IMR-90 (cell line): Measurements from ENCODE around the gene ZNF836. TPM values are rescaled to one million over a fixed set of nuclear protein-coding genes. Genes with fewer than 3 reads are reported as not detected.

Experiments
- ATAC-seq: fragments of 200-7000 bp; cut with Tn5 transposase; 2 replicates; pipeline ENCODE4 v1.9.1; 2020; ENCODE audit warnings: low read depth, mild to moderate bottlenecking, moderate library complexity
- BruUV-seq: library from RNA; stranded (reverse); fragments of 400-500 nt; replicated peaks from 2 replicates; lab custom pipeline; 2021; lab: Mats Ljungman, UMichigan
- CTCF ChIA-PET: fragments of 300-600 bp; formaldehyde crosslinking; extraction: SDS; loops from one replicate; lab custom pipeline; 2021; ENCODE audit warnings: antibody characterized with exemption; lab: Yijun Ruan, JAX
- POLR2A ChIA-PET: fragments of 300-600 bp; sonication (Branson Sonifier 250); formaldehyde crosslinking; loops from one replicate; lab custom pipeline; 2022; ENCODE audit warnings: antibody characterized with exemption; ENCODE audit not compliant: unreplicated experiment; lab: Charles Lee
- DNase-seq: peaks from one replicate; pipeline ENCODE4 v3.0.0; 2013
- H2AFZ ChIP-seq: replicated peaks from 2 replicates; pipeline ENCODE3; 2013; ENCODE audit warnings: low read length, mild to moderate bottlenecking; ENCODE audit not compliant: poor library complexity
- H2AK5ac ChIP-seq: 2 replicates; pipeline ENCODE4 v1.6.1; 2013; ENCODE audit warnings: low read depth, low read length, inconsistent platforms
- H2AK9ac ChIP-seq: replicated peaks from 2 replicates; pipeline ENCODE3; 2013; ENCODE audit warnings: mild to moderate bottlenecking, low read depth, low read length, moderate library complexity; ENCODE audit not compliant: poor library complexity
- H2BK120ac ChIP-seq: 2 replicates; pipeline ENCODE4 v1.6.1; 2013; ENCODE audit warnings: low read depth, low read length, inconsistent platforms
- H2BK15ac ChIP-seq: 3 replicates; pipeline ENCODE4 v1.6.1; 2013; ENCODE audit warnings: low read depth, low read length, inconsistent platforms
- H2BK20ac ChIP-seq: 2 replicates; pipeline ENCODE4 v1.6.1; 2013; ENCODE audit warnings: low read depth, mild to moderate bottlenecking, inconsistent platforms, low read length, moderate library complexity
- H2BK5ac ChIP-seq: 2 replicates; pipeline ENCODE4 v1.6.1; 2013; ENCODE audit warnings: mild to moderate bottlenecking, low read depth, low read length, inconsistent platforms; ENCODE audit not compliant: poor library complexity, severe bottlenecking
- H3K14ac ChIP-seq: replicated peaks from 2 replicates; pipeline ENCODE4 v1.6.1; 2013; ENCODE audit warnings: low read depth, low read length, inconsistent platforms
- H3K18ac ChIP-seq: 2 replicates; pipeline ENCODE4 v1.6.1; 2013; ENCODE audit warnings: low read depth, low read length, control low read depth
- H3K23ac ChIP-seq: 2 replicates; pipeline ENCODE4 v1.6.1; 2013; ENCODE audit warnings: low read depth, low read length, inconsistent platforms
- H3K27ac ChIP-seq: 2 replicates; pipeline ENCODE4 v1.5.1; 2013; ENCODE audit warnings: mild to moderate bottlenecking, control low read depth, low read length; ENCODE audit not compliant: insufficient read depth
- H3K27me3 ChIP-seq: 2 replicates; pipeline ENCODE4 v1.6.1; 2013; ENCODE audit warnings: low read length; ENCODE audit not compliant: control insufficient read depth, insufficient read depth
- H3K36me3 ChIP-seq: 2 replicates; pipeline ENCODE4 v1.6.1; 2013; ENCODE audit warnings: low read length, mixed read lengths; ENCODE audit not compliant: control insufficient read depth, insufficient read depth
- H3K4ac ChIP-seq: 2 replicates; pipeline ENCODE4 v1.6.1; 2013; ENCODE audit warnings: low read depth, low read length, inconsistent platforms
- H3K4me1 ChIP-seq: 2 replicates; pipeline ENCODE4 v1.6.1; 2013; ENCODE audit warnings: low read length, mixed read lengths; ENCODE audit not compliant: control insufficient read depth, insufficient read depth
- H3K4me2 ChIP-seq: 2 replicates; pipeline ENCODE4 v1.6.1; 2013; ENCODE audit warnings: low read depth, mild to moderate bottlenecking, control low read depth, low read length, moderate library complexity
- H3K4me3 ChIP-seq: 2 replicates; pipeline ENCODE4 v1.5.1; 2013; ENCODE audit warnings: low read depth, mild to moderate bottlenecking, control low read depth, low read length, moderate library complexity; ENCODE audit not compliant: insufficient read depth
- H3K56ac ChIP-seq: 2 replicates; pipeline ENCODE4 v1.6.1; 2013; ENCODE audit warnings: low read length, inconsistent platforms; ENCODE audit not compliant: insufficient read depth; ENCODE audit errors: extremely low read depth
- H3K79me1 ChIP-seq, 2 experiments: 2 replicates each; pipeline ENCODE4 v1.6.1; 2013; ENCODE audit warnings: low read length in 2 of 2, inconsistent platforms in 1 of 2, low read depth in 1 of 2
- H3K9ac ChIP-seq: 2 replicates; pipeline ENCODE4 v1.6.1; 2013; ENCODE audit warnings: low read depth, low read length, control low read depth
- H3K9me1 ChIP-seq: 2 replicates; pipeline ENCODE4 v1.6.1; 2013; ENCODE audit warnings: low read length, inconsistent platforms; ENCODE audit not compliant: insufficient read depth
- H3K9me3 ChIP-seq: 2 replicates; pipeline ENCODE4 v1.6.1; 2013; ENCODE audit warnings: low read length; ENCODE audit not compliant: control insufficient read depth, insufficient read depth
- H4K20me1 ChIP-seq: 2 replicates; pipeline ENCODE4 v1.6.1; 2013; ENCODE audit warnings: low read length, inconsistent platforms; ENCODE audit not compliant: insufficient read depth
- H4K5ac ChIP-seq: 2 replicates; pipeline ENCODE4 v1.6.1; 2013; ENCODE audit warnings: mild to moderate bottlenecking, low read depth, low read length, control low read depth
- H4K8ac ChIP-seq, 2 experiments: 2 replicates each; pipeline ENCODE4 v1.6.1; 2013; ENCODE audit warnings: low read depth in 2 of 2, low read length in 2 of 2, control low read depth in 1 of 2, inconsistent platforms in 1 of 2
- H4K91ac ChIP-seq: 2 replicates; pipeline ENCODE4 v1.6.1; 2013; ENCODE audit warnings: low read depth, low read length, inconsistent platforms; ENCODE audit not compliant: insufficient read depth
- BHLHE40 ChIP-seq: fragments of 150-350 bp; IDR thresholded peaks from 2 replicates; pipeline ENCODE4 v1.6.1; 2016; ENCODE audit warnings: mild to moderate bottlenecking, low read depth, low read length
- CEBPB ChIP-seq: IDR thresholded peaks from 2 replicates; pipeline ENCODE4 v1.6.1; 2012; ENCODE audit warnings: low read depth, low read length, improper control_type of control experiment
- CHD1 ChIP-seq: IDR thresholded peaks from 2 replicates; pipeline ENCODE4 v1.6.1; 2012; ENCODE audit warnings: low read depth, low read length, improper control_type of control experiment
- FOS ChIP-seq: fragments of 150-350 bp; IDR thresholded peaks from 2 replicates; pipeline ENCODE4 v1.6.1; 2016; ENCODE audit warnings: low read depth, low read length
- MAFK ChIP-seq: IDR thresholded peaks from 2 replicates; pipeline ENCODE4 v1.6.1; 2012; ENCODE audit warnings: low read depth, low read length, improper control_type of control experiment
- MAZ ChIP-seq: IDR thresholded peaks from 2 replicates; pipeline ENCODE4 v1.6.1; 2012; ENCODE audit warnings: low read depth, mild to moderate bottlenecking, low read length, improper control_type of control experiment, moderate library complexity, borderline replicate concordance
- MXI1 ChIP-seq: IDR thresholded peaks from 2 replicates; pipeline ENCODE4 v1.6.1; 2012; ENCODE audit warnings: low read depth, mild to moderate bottlenecking, low read length, moderate library complexity, borderline replicate concordance
- NFE2L2 ChIP-seq: fragments of 150-350 bp; IDR thresholded peaks from 2 replicates; pipeline ENCODE4 v1.6.1; 2016; ENCODE audit warnings: low read depth, mild to moderate bottlenecking, low read length
- POLR2A ChIP-seq: IDR thresholded peaks from 2 replicates; pipeline ENCODE4 v1.6.1; 2012; ENCODE audit warnings: mild to moderate bottlenecking, low read depth, low read length
- RAD21 ChIP-seq: IDR thresholded peaks from 2 replicates; pipeline ENCODE4 v1.6.1; 2012; ENCODE audit warnings: low read length, improper control_type of control experiment
- RCOR1 ChIP-seq: IDR thresholded peaks from 2 replicates; pipeline ENCODE4 v1.6.1; 2012; ENCODE audit warnings: mild to moderate bottlenecking, low read length, improper control_type of control experiment; ENCODE audit not compliant: insufficient replicate concordance
- RFX5 ChIP-seq: IDR thresholded peaks from 2 replicates; pipeline ENCODE4 v1.8.0; 2012; ENCODE audit warnings: low read depth, mild to moderate bottlenecking, low read length, moderate library complexity
- SMC3 ChIP-seq: fragments of 150-350 bp; IDR thresholded peaks from 2 replicates; pipeline ENCODE4 v1.6.1; 2016; ENCODE audit warnings: low read depth, mild to moderate bottlenecking, antibody characterized with exemption, low read length, moderate library complexity
- WGBS, 2 experiments: methylation state at CpG; one replicate each; pipeline versions ENCODE4 v1.1.5 to v1.1.7; 2013; ENCODE audit warnings: missing lambda C conversion rate in 2 of 2; ENCODE audit not compliant: insufficient read length in 1 of 2; ENCODE audit errors: extremely low coverage in 2 of 2; 5-methylcytosine and 5-hydroxymethylcytosine counted together
- dilution Hi-C: fragments of 300-500 bp; cut with HindIII; formaldehyde crosslinking; loops from one replicate; pipeline ENCODE4 v1.14.3; 2018; ENCODE audit warnings: low sequenced_read_pairs; ENCODE audit not compliant: unreplicated experiment
- in situ Hi-C: fragments of 300-500 bp; cut with MboI; formaldehyde crosslinking; loops from 3 replicates; pipeline ENCODE4 v1.14.3; 2019; ENCODE audit warnings: low sequenced_read_pairs, inconsistent platforms, mixed read lengths
- intact Hi-C: fragments of 100-400 bp; cut with micrococcal nuclease; formaldehyde crosslinking; loops from 2 replicates; pipeline ENCODE4 v1.10.0; 2022
- polyA plus RNA-seq, 3 experiments: library from polyadenylated mRNA; depleted of rRNA; stranded (reverse); fragments of >200 nt; gene quantifications; 2 replicates each; pipeline ENCODE4 v1.2.3, GENCODE V29; 2012; ENCODE audit warnings: low replicate concordance in 1 of 3
- total RNA-seq: library from RNA; depleted of rRNA; stranded (reverse); fragments of >200 nt; gene quantifications from 2 replicates; pipeline ENCODE4 v1.2.3, GENCODE V29; 2012
- TF ChIP-seq, protein P1 (sequence below): fragments of 150-350 bp; IDR thresholded peaks from 2 replicates; pipeline ENCODE4 v1.6.1; 2016; ENCODE audit warnings: low read depth, mild to moderate bottlenecking, low read length, moderate library complexity, borderline replicate concordance
- TF ChIP-seq, protein P2 (sequence below): fragments of 150-350 bp; IDR thresholded peaks from 2 replicates; pipeline ENCODE4 v1.6.1; 2017; ENCODE audit warnings: mild to moderate bottlenecking, antibody characterized with exemption, low read length, low read depth

ZNF836 gene
- total and polyA plus RNA-seq, 2 of the 4 experiments (the other 2 are of a cell fraction) = 1.1 to 4.1 TPM

DNA sequence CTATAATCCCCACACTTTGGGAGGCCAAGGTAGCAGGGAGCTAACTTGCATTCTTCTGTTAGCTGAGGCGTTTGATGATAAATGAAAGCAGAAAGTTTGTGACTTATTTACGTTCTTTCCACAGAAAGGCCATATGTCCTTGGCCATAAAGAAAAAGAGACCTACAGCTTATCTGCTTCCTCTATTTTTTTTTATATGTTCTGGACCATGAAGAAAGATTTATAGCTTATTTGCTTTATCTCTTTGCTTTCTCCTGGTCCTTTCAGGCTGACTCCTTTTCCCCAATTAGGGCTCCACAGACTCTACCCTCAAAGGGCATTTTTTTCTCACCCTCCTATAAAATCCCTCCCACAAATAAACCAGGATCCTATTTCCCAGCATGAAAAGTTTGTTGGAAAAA lies 30.2 kb downstream of the ZNF836 start:
- Histone ChIP-seq H2BK15ac (no peak overlapping the region), H3K56ac (no peak overlapping the region), H3K27me3 (no peaks in the 10 kb centered on the region), H3K36me3 (no peaks in the 10 kb centered on the region; the same call in 1 of the 2 replicates), H4K8ac (no peak overlapping the region), H2BK120ac (no peak overlapping the region), H3K9me1 (no peaks in the 10 kb centered on the region), H2AK9ac (no peak overlapping the region), H3K4ac (no peak overlapping the region), H3K27ac (no peak overlapping the region), H3K9ac (no peak overlapping the region), H3K4me2 (no peak overlapping the region), H2BK5ac (no peak overlapping the region), H3K4me3 (no peak overlapping the region), H2AK5ac (no peak overlapping the region), H3K4me1 (peaks cover 2% of the 10 kb centered on the region), H3K79me1 (peaks cover 12 to 16% of the 10 kb centered on the region in 2 experiments; a peak in 3 of 4 replicates), H4K20me1 (no peaks in the 10 kb centered on the region), H3K23ac (no peak overlapping the region), H3K9me3 (peaks cover 6% of the 10 kb centered on the region), H4K5ac (no peak overlapping the region), H2AFZ (no peak overlapping the region), H3K18ac (no peak overlapping the region), H4K91ac (no peak overlapping the region), H3K14ac (no peak overlapping the region), H2BK20ac (no peak overlapping the region)
- in situ Hi-C loops = no loop called here
- ChIA-PET POLR2A (no interaction called here), CTCF (interaction anchor here (0.8 kb wide), 1 partner anchor 322 kb away, joined by 3 read pairs; no protein-coding TSS in a partner anchor)
- intact Hi-C loops = no loop called here
- no CpG with 5 or more reads among the region's 2 CpGs for WGBS, 2 experiments
- ATAC-seq (no peak), DNase-seq (no peak)
- TF ChIP-seq, protein P1, sequence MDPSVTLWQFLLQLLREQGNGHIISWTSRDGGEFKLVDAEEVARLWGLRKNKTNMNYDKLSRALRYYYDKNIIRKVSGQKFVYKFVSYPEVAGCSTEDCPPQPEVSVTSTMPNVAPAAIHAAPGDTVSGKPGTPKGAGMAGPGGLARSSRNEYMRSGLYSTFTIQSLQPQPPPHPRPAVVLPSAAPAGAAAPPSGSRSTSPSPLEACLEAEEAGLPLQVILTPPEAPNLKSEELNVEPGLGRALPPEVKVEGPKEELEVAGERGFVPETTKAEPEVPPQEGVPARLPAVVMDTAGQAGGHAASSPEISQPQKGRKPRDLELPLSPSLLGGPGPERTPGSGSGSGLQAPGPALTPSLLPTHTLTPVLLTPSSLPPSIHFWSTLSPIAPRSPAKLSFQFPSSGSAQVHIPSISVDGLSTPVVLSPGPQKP = no peak
- no peak for TF ChIP-seq MAZ
- no peak for TF ChIP-seq POLR2A
- no peak for TF ChIP-seq SMC3
- no peak for TF ChIP-seq RAD21
- TF ChIP-seq BHLHE40 = no peak
- no peak for TF ChIP-seq MXI1
- TF ChIP-seq CEBPB = no peak
- no peak for TF ChIP-seq NFE2L2
- no peak for TF ChIP-seq CHD1
- TF ChIP-seq FOS = no peak
- TF ChIP-seq MAFK = no peak
- TF ChIP-seq RFX5 = no peak
- TF ChIP-seq RCOR1 = no peak
- TF ChIP-seq, protein P2, sequence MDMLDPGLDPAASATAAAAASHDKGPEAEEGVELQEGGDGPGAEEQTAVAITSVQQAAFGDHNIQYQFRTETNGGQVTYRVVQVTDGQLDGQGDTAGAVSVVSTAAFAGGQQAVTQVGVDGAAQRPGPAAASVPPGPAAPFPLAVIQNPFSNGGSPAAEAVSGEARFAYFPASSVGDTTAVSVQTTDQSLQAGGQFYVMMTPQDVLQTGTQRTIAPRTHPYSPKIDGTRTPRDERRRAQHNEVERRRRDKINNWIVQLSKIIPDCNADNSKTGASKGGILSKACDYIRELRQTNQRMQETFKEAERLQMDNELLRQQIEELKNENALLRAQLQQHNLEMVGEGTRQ = no peak
- dilution Hi-C loops = no loop called here
- BruUV-seq = no TSS peak
